ENCODE results near the gene HSPA4L. TPM values are rescaled to one million over a fixed set of nuclear protein-coding genes. Genes with fewer than 3 reads are reported as not detected.

The HSPA4L gene
- total and polyA plus RNA-seq, 10 of the 15 experiments (the other 5 are each of a cell fraction or from before 2014, with no cell fraction given) = 8.6 to 40.5 (median 21.4) TPM

- Histone ChIP-seq H3K27ac (ENCODE audit: control insufficient read depth, insufficient read depth) (no peak overlapping the region; the same call in none of the 2 replicates), H3K9me3 (replicated peaks; ENCODE audit: control insufficient read depth, insufficient read depth, low read length) (no peaks in the 10 kb centered on the region), H3K4me3 (no peak overlapping the region), H4K20me1 (ENCODE audit: control insufficient read depth, insufficient read depth) (no peaks in the 10 kb centered on the region), H3K4me1 (ENCODE audit: control insufficient read depth, insufficient read depth, low read length) (peaks cover 39% of the 10 kb centered on the region), H3K27me3 (replicated peaks in 1 of 2; ENCODE audit: control insufficient read depth in 2 of 2, insufficient read depth in 2 of 2, low read length in 1 of 2) (no peaks in the 10 kb centered on the region), H3K36me3 (ENCODE audit: control insufficient read depth in 2 of 2, insufficient read depth in 2 of 2, low read length in 1 of 2) (peaks cover 0 to 9% of the 10 kb centered on the region in 2 experiments; a peak in 1 of 4 replicates), H3K9ac (ENCODE audit: control insufficient read depth, insufficient read depth, low read length) (no peak overlapping the region), H3K4me2 (ENCODE audit: control insufficient read depth, insufficient read depth) (0 out of 2 replicates have a peak overlapping the region, but pooled peaks have one; percentile 7), H3K79me2 (ENCODE audit: control insufficient read depth, insufficient read depth, low read length) (no peaks in the 10 kb centered on the region), H2AFZ (ENCODE audit: control insufficient read depth, low read depth, low read length) (no peak overlapping the region)
- DNase-seq (ENCODE audit: low read depth, low spot score) (peak; percentile 41), ATAC-seq (peak; percentile 85), FAIRE-seq (peak; percentile 41)
- ChIA-PET RAD21 (ENCODE audit: unreplicated experiment) (interaction anchor here (1.0 to 2.9 kb wide), 4 partner anchors 24 to 133 kb away, joined by 4 to 9 read pairs (median 4); partner anchors contain the start of genes ABHD18 and MFSD8), SMC1A (ENCODE audit: uncharacterized antibody, unreplicated experiment) (interaction anchor here (1.0 to 2.2 kb wide), 8 partner anchors 12 to 136 kb away, joined by 3 to 7 read pairs (median 4); no protein-coding TSS in a partner anchor), POLR2A (interaction anchor here (1.1 kb wide), 1 partner anchor 14 kb away, joined by 4 read pairs; no protein-coding TSS in a partner anchor), CTCF (interaction anchor here (0.8 to 1.5 kb wide), 3 partner anchors 24 to 39 kb away, joined by 3 read pairs; no protein-coding TSS in a partner anchor)
- in situ Hi-C loops (cut with MboI) = no loop called here
- intact Hi-C loops (cut with micrococcal nuclease; ENCODE audit: unreplicated experiment) = no loop called here
- WGBS (ENCODE audit: insufficient coverage, insufficient replicate concordance, low lambda C conversion rate, missing lambda C conversion rate) = 14% methylated on average over 4 of the region's 4 CpGs
- BruUV-seq (replicated peaks) = no TSS peak
- TF ChIP-seq SMARCA5 (IDR thresholded peaks at IDR 0.05) (no peak), DPF2 (IDR thresholded peaks at IDR 0.05) (peak; percentile 37; the same call in 1 of the 2 replicates), SMC3 (IDR thresholded peaks at IDR 0.05; ENCODE audit: borderline replicate concordance, low read length) (no peak), SUPT20H (IDR thresholded peaks at IDR 0.05; ENCODE audit: borderline replicate concordance, control insufficient read depth, low read depth, low read length) (no peak), NR2C2 (IDR thresholded peaks at IDR 0.05; ENCODE audit: borderline replicate concordance, control insufficient read depth, insufficient read length, low read depth) (no peak), CHD4 (IDR thresholded peaks at IDR 0.05) (no peak), BACH1 (IDR thresholded peaks at IDR 0.05; ENCODE audit: borderline replicate concordance) (no peak), LARP7 (IDR thresholded peaks at IDR 0.05) (no peak), CEBPZ (IDR thresholded peaks at IDR 0.05; ENCODE audit: low read depth, low read length) (no peak), SIX5 (IDR thresholded peaks at IDR 0.05; ENCODE audit: low read depth, low read length, severe bottlenecking) (no peak), CBX3 (IDR thresholded peaks at IDR 0.05; ENCODE audit: borderline replicate concordance, low read depth) (no peak), SREBF1 (IDR thresholded peaks at IDR 0.05; ENCODE audit: low read length) (no peak), SP1 (IDR thresholded peaks at IDR 0.05; ENCODE audit: low read depth, low read length) (no peak), ZBTB4 (CRISPR knock-in tag; IDR thresholded peaks at IDR 0.05) (no peak), EZH2 (IDR thresholded peaks at IDR 0.05; ENCODE audit: borderline replicate concordance, control insufficient read depth, low read depth, low read length) (no peak), BHLHE40 (IDR thresholded peaks at IDR 0.05; ENCODE audit: borderline replicate concordance in 1 of 2, low read depth in 2 of 2, low read length in 1 of 2) (no peak)
- TF ChIP-seq, protein P1, sequence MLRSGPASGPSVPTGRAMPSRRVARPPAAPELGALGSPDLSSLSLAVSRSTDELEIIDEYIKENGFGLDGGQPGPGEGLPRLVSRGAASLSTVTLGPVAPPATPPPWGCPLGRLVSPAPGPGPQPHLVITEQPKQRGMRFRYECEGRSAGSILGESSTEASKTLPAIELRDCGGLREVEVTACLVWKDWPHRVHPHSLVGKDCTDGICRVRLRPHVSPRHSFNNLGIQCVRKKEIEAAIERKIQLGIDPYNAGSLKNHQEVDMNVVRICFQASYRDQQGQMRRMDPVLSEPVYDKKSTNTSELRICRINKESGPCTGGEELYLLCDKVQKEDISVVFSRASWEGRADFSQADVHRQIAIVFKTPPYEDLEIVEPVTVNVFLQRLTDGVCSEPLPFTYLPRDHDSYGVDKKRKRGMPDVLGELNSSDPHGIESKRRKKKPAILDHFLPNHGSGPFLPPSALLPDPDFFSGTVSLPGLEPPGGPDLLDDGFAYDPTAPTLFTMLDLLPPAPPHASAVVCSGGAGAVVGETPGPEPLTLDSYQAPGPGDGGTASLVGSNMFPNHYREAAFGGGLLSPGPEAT (IDR thresholded peaks at IDR 0.05; ENCODE audit: low read depth) = no peak
Measured at GRCh38 chr4:127832585-127832984, 50.5 kb downstream of the HSPA4L start.
